ENCODE data around the gene ECT2. TPM values are rescaled to one million over a fixed set of nuclear protein-coding genes. Genes with fewer than 3 reads are reported as not detected.

Gene ECT2
- total RNA-seq, 2 experiments from 2014 or later, result 51.5 to 66.1 TPM

DNA sequence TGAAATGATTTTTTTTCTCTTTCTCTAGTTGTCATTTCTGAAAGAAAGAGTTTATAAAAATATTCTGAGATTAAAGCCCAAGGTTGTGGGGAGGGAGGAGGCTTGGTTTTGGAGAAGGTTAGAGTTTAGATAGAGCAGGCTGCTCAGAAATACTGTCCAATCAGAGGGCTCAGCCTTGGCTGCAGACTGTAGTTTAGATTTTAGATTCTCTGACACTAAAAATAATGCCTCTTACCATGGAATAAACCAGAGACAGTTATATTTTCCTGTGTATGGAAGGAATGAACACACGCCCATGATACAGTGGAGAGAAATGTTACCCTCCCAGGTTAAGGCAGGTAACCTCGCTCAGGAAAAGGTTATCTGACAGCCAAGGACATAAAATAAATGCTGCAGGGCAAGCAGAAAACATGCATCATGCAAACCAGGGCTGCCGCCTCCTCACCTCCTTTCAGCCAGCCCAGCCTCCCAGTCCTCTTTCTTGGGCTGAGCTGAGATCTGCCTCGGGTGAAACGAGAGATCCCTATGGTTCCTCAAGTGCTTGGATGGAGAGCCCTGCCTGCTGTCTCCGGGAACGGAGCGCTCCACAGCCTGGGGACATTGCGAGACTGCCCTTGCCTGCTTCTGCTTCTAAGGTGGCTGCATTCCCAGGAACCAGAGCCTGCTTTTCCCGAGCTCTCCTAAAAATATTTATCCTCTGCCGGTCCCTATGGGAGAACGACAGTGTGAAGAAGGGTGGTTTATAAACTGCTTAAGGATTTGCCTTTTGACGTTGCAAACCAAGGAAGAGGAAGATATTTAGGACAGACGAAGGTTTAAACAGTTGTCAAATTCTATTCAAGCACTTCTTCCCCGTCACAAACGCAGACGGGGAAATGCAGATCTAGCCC, 40.5 kb upstream of the ECT2 start:
- Histone ChIP-seq H3K9me2 (ENCODE audit: insufficient read depth, low read length) (no peaks in the 10 kb centered on the region), H3K4me3 (ENCODE audit: low read depth, low read length, poor library complexity, severe bottlenecking) (peak overlapping the region; percentile 88), H3K79me2 (ENCODE audit: insufficient read depth, low read depth, low read length) (no peaks in the 10 kb centered on the region), H4K20me1 (ENCODE audit: insufficient read depth, low read length) (no peaks in the 10 kb centered on the region), H2AFZ (ENCODE audit: low read length) (peak overlapping the region; percentile 98), H3K36me3 (ENCODE audit: insufficient read depth, low read length) (no peaks in the 10 kb centered on the region), H3K27ac (ENCODE audit: low read depth, low read length, poor library complexity, severe bottlenecking) (no peak overlapping the region), H3K4me1 (ENCODE audit: insufficient read depth, low read length, poor library complexity, severe bottlenecking) (peaks cover 20% of the 10 kb centered on the region), H3K4me2 (ENCODE audit: low read length) (peak overlapping the region; percentile 91), H3K9me3 (ENCODE audit: low read length) (no peaks in the 10 kb centered on the region)
- ChIA-PET POLR2A (interaction anchor here (0.5 to 3.1 kb wide), 8 partner anchors 13 to 958 kb away, joined by 3 to 12 read pairs (median 4); partner anchors contain the start of gene ECT2), CTCF (ENCODE audit: unreplicated experiment) (interaction anchor here (1.2 to 1.4 kb wide), 2 partner anchors 37 to 187 kb away, joined by 3 read pairs; partner anchors contain the start of gene TNFSF10)
- peak; percentile 22 for DNase-seq (ENCODE audit: low spot score)
- intact Hi-C loops (cut with micrococcal nuclease; ENCODE audit: unreplicated experiment), result loop anchor here (2.0 kb wide), 2 partner anchors 37 to 41 kb away; partner anchors contain the start of gene ECT2
- TF ChIP-seq, protein P1, sequence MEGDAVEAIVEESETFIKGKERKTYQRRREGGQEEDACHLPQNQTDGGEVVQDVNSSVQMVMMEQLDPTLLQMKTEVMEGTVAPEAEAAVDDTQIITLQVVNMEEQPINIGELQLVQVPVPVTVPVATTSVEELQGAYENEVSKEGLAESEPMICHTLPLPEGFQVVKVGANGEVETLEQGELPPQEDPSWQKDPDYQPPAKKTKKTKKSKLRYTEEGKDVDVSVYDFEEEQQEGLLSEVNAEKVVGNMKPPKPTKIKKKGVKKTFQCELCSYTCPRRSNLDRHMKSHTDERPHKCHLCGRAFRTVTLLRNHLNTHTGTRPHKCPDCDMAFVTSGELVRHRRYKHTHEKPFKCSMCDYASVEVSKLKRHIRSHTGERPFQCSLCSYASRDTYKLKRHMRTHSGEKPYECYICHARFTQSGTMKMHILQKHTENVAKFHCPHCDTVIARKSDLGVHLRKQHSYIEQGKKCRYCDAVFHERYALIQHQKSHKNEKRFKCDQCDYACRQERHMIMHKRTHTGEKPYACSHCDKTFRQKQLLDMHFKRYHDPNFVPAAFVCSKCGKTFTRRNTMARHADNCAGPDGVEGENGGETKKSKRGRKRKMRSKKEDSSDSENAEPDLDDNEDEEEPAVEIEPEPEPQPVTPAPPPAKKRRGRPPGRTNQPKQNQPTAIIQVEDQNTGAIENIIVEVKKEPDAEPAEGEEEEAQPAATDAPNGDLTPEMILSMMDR (conservative IDR thresholded peaks at IDR 0.05; ENCODE audit: low read length), result no peak
- TF ChIP-seq EZH2phosphoT487 (IDR thresholded peaks at IDR 0.05; ENCODE audit: borderline replicate concordance, low read depth, low read length), result no peak
- no TSS peak for BruUV-seq (replicated peaks)

- peak; percentile 96 for DNase-seq (ENCODE audit: low spot score)
- Histone ChIP-seq H3K4me1 (ENCODE audit: insufficient read depth, low read length, poor library complexity, severe bottlenecking) (peaks cover 20% of the 10 kb centered on the region), H2AFZ (ENCODE audit: low read length) (peak within 1 kb of the TSS; percentile 98), H3K9me2 (ENCODE audit: insufficient read depth, low read length) (no peaks in the 10 kb centered on the region), H3K36me3 (ENCODE audit: insufficient read depth, low read length) (no peaks in the 10 kb centered on the region), H3K4me3 (ENCODE audit: low read depth, low read length, poor library complexity, severe bottlenecking) (peak within 1 kb of the TSS; percentile 88), H3K79me2 (ENCODE audit: insufficient read depth, low read depth, low read length) (no peaks in the 10 kb centered on the region), H3K27ac (ENCODE audit: low read depth, low read length, poor library complexity, severe bottlenecking) (peak within 1 kb of the TSS; percentile 32), H4K20me1 (ENCODE audit: insufficient read depth, low read length) (no peaks in the 10 kb centered on the region), H3K9me3 (ENCODE audit: low read length) (no peaks in the 10 kb centered on the region), H3K4me2 (ENCODE audit: low read length) (peak within 1 kb of the TSS; percentile 91)
- intact Hi-C loops (cut with micrococcal nuclease; ENCODE audit: unreplicated experiment), result loop anchor here (2.0 kb wide), 2 partner anchors 38 to 40 kb away; partner anchors contain the start of gene ECT2
- POLR2A ChIA-PET, result interaction anchor here (0.5 to 3.1 kb wide), 11 partner anchors 11 to 959 kb away, joined by 3 to 12 read pairs (median 4); partner anchors contain the start of gene ECT2
- TF ChIP-seq, protein P1 (conservative IDR thresholded peaks at IDR 0.05; ENCODE audit: low read length), result peak; percentile 83
- TF ChIP-seq EZH2phosphoT487 (IDR thresholded peaks at IDR 0.05; ENCODE audit: borderline replicate concordance, low read depth, low read length), result no peak
- TSS peak; percentile 58 for BruUV-seq (replicated peaks)
- CTCF ChIA-PET (ENCODE audit: unreplicated experiment), result interaction anchor here (1.2 to 1.4 kb wide), 2 partner anchors 37 to 188 kb away, joined by 3 read pairs; partner anchors contain the start of gene TNFSF10
Observed at GRCh38 chr3:172710664-172711453, 39.7 kb upstream of the ECT2 start, which contains the start of gene NCEH1. Gene NCEH1, minus strand, starts transcription at chr3:172711067. Its CDS starts 83 bp downstream, at chr3:172710984.

Data from OCI-LY7 (cell line).